Kidney glomerular epithelial cell (primary cell): ENCODE measurements around the gene ZNF750.
A peak's percentile ranks its signal among the peaks of the same experiment; 100 is the strongest.

ENCODE experiments used
- DNase-seq: peaks from one replicate; lab custom pipeline; 2025; lab: John Stamatoyannopoulos, UW

Gene ZNF750

GRCh38 chr17:82812058-82812457, 27.8 kb downstream of the ZNF750 start:
- DNase-seq = no peak

DNA sequence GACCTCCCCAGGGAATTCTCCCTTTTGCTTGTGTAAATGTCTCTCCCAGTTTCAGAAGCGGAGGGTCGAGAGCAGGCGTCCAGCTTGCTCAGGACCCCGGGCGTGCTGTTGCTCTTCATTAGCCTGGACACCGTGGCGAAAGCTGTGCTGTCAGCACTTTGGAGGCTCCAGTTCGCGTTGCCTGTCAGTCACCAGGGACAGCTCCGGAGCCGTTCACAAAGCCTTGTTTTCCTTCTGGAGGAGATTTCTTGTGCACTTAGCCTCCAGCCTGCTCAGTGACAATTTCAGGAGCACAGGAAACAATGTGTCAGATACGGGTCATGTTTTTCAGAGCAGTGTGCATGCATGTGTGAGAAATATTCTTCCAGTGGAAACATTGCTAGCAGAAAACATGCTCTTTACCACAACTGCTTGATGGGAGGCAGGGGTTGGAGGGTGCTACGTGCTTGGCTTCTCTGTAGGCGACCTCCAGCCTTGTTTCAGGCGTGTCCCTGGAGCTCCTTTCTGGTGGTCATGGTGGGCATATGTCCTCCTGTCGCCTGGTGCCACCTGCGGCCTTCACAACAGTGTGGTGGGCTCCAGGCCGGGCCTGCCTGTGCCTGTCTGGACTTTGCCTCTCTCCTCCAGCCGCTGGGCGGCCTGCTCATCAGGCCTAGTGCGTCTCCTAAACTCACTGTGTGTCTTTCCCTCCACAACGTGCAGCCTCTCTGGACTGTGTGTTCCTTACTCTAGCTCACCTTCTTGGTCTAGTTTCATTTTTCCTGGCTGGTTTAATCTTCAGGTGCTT, 29.0 kb downstream of the ZNF750 start:
- DNase-seq = no peak

DNA sequence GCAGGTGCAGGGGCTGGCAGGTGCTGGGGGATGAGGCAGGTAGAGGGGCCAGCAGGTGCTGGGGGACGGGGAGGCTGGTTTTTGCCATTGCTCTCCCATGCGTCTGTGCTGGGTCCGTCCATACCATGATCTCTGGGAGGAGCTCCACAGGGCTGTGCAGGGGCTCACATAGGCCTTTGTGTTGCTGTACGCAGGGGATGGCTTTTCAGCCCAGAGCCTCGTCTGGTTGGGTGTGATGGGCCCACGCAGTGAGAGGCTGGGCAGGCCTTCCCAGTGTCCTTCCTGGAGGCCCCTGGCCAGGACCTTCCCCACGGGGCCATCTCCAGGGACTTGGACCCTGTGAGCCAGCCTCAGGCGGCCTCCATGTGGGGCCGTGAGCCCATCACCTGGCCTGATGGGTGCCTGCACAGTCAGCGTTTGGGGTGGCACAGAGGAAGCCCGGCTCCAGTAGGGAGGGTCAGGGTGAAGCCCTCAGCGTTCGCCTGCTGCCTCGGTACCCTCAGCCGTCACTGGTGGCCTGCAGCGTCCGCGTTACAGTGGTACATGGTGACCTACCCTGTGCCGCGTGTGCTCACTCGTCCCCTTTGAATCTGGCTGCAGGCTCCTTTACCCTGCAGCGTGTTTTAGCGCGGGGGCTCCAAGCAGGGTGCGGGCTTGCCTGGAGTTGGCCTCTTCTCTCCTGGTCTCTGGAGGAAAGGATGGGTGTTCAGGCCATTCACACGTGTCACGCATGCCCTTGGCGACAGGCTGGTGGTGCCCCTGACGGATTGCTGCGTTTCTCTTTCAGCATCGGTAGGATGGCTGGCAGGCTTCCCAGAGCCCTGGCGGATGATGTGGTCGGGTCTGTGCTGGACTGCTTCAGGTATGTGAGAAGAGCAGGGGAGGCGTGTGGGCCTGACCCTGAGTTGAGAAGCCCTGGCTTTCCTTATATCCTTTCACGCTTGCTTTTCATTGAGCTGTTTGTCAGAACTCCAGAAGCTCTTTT, 30.6 kb downstream of the ZNF750 start:
- no peak for DNase-seq

DNA sequence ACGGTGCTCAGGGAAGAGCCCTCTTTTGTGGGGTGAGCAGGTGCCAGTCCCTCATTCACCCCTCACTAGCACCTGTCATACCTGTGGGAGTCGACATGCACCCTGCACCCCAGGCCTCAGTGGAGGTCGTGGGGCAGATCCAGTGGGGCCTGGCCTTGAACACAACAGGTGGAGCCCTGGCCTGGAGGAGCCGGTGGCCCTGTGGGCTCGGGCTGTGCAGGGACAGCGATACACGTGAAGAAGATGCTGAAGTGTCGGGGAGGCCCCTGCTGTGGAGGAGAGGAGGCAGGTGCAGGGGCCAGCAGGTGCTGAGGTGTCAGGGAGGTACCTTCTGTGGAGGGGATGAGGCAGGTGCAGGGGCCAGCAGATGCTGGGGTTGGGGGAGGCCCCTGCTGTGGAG, 31.8 kb downstream of the ZNF750 start:
- no peak for DNase-seq

DNA sequence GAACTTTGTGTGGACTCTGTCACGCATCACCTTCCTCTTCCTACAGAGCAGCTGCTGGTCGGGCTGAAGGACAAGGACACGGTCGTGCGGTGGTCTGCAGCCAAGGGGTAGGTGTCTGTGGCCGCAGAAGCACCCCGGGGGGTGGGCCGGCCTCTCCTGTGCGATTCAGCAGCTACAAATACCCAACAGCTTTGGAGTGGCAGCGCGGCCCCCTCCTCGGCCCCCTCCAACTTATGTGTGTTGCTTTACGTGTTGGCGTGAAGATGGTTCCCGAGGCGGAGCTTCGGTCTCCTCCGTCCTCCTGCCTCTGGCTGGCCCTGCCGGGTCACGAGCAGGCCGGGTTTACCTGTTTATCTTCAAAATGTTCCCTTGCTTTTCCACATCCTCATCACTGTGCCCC, 32.3 kb downstream of the ZNF750 start:
- DNase-seq = no peak

- no peak for DNase-seq
Measured at GRCh38 chr17:82807101-82807500, 32.7 kb downstream of the ZNF750 start.

DNA sequence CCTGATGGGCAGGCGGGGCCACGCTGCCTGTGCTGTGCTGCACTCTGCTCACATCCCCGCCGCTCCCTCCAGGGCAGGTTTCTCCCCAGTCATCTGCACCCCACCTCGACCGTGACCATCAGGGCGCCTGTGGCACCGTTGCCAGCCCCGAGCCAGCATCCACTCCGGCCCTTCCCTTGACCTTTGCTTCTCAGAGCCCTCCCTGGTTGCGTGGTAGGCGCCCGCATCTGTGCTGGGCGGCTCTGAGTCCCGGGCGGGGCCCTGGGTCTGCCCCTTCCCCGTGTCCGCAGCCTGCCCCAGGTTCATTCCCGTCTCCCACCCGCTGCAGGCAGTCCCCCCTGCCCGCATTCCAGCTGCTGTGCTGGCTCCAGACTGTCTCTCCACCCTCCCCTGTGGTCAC, 33.2 kb downstream of the ZNF750 start:
- DNase-seq = no peak

DNA sequence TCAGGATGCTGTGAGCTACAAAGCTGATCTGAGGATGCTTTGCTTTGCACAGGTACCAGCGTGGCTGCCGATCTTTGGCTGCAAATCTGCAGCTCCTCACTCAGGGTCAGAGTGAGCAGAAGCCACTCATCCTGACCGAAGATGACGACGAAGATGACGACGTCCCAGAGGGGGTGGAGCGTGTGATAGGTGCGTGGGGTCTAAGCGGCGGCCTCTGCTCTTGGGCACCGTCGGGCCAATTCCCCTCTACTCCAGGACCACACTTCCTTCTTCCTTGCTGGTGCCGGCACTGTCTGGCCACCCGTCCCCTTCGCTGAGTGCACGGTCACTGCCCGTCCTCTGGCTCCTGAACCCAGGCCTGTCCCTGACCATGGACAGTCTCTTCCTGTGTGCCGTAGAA, 34.0 kb downstream of the ZNF750 start:
- DNase-seq = no peak

DNA sequence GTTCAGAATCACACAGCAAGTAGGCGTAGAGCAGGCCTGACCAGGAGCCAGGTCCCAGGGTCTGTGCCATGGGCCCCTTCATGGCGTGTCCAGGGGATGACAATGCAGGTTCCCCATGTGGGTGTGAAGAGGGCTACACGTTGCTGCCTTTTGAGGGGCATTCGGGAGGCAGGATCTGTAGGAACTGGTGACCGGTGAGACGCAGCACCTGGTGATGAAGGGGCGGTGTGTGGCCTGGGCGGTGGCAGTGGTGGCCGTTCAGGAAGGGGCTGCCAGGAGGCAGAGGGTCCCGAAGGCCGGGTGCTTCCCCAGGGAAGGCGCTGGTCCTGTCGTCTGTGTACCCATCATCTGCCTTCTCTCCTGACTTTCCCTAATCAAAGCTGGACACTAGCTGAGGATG, 34.6 kb downstream of the ZNF750 start:
- DNase-seq = no peak

DNA sequence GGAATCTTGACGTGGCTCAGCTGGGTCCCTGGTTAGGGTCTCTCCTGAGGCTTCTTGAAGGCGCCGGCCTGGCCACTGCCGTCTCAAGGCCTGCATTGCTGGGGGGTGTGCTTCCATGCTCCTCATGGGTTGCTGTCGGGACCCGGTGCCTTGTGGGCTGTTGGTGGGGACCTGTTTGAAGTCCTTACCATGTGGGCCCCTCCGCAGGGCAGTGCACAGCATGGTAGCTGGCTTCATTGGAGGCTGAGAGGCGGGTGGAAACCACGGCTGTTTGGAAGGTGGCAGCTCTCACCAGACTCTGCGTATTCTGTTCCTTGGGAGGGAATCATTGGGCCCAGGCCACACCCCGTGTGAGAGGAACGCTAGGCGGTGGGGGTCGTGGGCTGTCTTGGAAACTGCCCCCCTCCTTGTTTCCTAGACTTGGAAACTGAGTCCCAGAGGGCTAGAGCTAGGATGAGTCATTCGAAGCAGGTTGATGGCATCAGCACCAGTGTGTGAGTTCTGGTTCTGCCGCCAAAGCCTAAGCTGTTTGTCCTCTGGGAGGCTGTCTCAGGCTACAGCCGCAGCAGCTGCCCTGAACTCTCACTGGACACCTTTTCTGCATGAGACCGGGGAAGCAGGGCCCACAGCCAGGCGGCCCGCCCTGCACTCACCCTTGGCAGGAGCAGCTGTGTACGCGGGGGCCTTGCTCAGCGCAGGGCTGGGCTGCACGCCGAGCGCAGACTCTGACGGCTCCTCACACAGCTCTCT, 35.2 kb downstream of the ZNF750 start:
- no peak for DNase-seq

GRCh38 chr17:82803606-82804005, 36.2 kb downstream of the ZNF750 start:
- no peak for DNase-seq

DNA sequence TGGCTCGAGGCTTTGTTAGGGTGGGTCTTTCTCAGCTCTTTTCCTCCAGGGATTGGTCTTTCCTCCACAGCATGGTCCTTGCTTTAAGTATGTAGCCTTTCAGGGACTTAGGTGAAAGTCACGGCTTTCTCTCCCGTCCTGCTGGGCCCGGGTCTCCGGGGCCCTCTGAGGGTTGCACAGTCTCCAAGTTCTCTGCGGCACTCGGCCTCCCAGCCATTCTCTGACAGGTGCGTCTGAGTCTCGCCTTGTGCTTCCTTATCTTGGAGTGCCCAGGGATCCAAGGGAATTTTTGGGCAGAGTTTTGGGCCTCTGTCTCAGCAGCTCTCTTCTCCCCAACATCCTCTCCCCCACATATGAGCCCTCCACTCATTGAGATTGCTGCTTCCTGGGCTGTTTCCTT, 36.6 kb downstream of the ZNF750 start:
- DNase-seq = no peak

DNA sequence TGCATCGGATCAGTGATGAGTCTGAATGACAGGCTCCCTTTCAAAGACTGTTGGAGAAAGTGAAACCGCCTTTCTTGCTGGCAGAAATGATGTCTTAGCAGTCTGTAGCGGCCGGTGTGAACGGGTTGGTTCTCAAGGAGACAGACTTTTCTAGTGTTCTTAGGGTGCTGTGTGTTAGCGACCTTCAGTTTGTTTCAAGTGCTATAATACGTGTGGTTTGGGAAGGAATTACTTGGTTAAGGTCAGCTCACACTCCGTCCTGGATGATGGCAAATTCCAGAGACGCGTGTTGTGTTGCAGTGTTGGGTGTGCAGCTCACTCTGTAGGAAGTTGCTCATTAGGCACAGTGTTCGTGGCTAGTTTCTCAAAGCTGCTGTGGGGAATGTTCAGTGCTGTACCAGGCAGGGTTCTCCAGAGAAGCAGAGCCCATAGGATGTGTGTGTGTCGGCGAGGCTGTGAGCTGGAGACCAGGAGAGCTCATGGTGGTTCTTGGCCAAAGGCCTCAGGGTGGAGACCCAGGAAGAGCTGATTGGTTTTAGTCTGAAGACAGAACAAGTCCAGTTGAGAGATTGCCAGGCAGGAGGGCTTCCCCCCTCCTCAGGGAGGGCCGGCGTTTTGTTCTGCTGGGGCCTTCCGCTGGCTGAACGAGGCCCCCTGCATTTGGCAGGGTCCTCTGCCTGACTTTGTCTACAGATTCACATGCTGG, 37.6 kb downstream of the ZNF750 start:
- no peak for DNase-seq

DNA sequence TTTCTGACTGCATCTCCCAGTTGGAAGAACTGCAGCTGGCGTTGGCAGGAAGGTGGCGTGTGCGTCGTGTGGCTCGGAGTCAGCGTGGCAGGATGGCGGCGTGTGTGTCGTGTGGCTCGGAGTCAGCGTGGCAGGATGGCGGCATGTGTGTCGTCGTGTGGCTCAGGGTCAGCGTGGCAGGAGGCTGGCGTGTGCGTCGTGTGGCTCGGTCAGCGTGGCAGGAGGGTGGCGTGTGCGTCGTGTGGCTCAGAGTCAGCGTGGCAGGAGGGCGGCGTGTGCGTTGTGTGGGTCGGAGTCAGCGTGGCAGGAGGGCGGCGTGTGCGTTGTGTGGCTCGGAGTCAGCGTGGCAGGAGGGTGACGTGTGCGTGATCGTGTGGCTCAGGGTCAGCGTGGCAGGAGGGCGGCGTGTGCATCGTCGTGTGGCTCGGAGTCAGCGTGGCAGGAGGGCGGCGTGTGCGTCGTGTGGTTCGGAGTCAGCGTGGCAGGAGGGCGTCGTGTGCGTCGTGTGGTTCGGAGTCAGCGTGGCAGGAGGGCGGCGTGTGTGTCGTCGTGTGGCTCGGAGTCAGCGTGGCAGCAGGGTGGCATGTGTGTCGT, 38.3 kb downstream of the ZNF750 start:
- DNase-seq = no peak

DNA sequence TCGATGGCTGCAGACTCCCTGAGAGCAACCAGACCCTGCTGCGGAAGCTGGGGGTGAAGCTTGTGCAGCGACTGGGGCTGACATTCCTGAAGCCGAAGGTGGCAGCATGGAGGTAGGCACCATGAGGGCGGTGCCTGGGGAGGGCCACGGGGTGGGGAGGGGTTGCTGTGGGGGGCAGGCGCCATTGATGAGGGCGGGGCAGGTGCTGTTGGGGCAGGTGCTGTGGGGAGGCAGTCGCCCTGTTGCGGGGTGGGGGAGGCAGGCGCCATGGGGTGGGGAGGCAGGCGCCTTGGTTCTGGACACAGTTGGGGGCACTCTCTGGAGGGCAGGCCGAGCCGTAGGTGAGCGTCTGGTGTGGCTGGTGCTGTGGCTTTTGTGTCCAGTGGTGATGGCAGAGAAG, 38.9 kb downstream of the ZNF750 start:
- no peak for DNase-seq

- no peak for DNase-seq
Measured at GRCh38 chr17:82799591-82799990, 40.2 kb downstream of the ZNF750 start.

DNA sequence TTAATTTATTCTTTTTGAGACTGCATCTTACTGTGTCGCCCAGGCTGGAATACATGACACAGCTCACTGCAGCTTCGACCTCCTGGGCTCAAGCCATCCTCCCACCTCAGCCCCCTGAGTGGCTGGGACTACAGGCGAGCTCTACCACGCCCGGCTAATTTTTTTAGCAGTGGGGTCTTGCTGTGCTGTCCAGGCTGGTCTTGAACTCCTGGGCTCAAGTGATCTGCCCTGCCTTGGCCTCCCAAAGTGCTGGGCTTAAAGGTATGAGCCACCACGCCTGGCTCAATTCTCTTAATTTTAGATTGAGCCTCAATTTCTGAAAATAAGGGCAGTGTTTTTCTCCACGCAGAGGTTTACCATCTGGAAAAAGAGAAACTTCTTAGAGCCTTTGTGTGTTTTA, 41.1 kb downstream of the ZNF750 start:
- DNase-seq = no peak

- DNase-seq = no peak
Measured at GRCh38 chr17:82797061-82797460, 42.8 kb downstream of the ZNF750 start.

- DNase-seq = no peak
Measured at GRCh38 chr17:82795615-82796014, 44.2 kb downstream of the ZNF750 start.

- peak; percentile 21 for DNase-seq
Measured at GRCh38 chr17:82794781-82795482, 44.9 kb downstream of the ZNF750 start.
